Mesenchymal stem cell (in vitro differentiated cells and primary cell): ENCODE measurements around the gene PRADC1.

Experiments used
- DNase-seq: peaks from one replicate; pipeline ENCODE4 v3.0.0-alpha.2; 2013
- H2AFZ ChIP-seq: one replicate; pipeline ENCODE4 v1.6.1; 2013; ENCODE audit warnings: low read depth, mild to moderate bottlenecking, control low read depth, inconsistent platforms, low read length, moderate library complexity
- H2AK5ac ChIP-seq: 2 replicates; pipeline ENCODE4 v1.6.1; 2013; ENCODE audit warnings: low read length, moderate library complexity, mild to moderate bottlenecking, inconsistent platforms; ENCODE audit not compliant: severe bottlenecking
- H2BK120ac ChIP-seq: one replicate; pipeline ENCODE4 v1.6.1; 2013; ENCODE audit warnings: low read depth, mild to moderate bottlenecking, inconsistent platforms, low read length, moderate library complexity
- H2BK12ac ChIP-seq, 2 experiments: one replicate each; pipeline ENCODE4 v1.6.1; 2013; ENCODE audit warnings: inconsistent platforms in 2 of 2, low read length in 2 of 2, mild to moderate bottlenecking in 2 of 2, moderate library complexity in 2 of 2, control low read depth in 1 of 2
- H2BK15ac ChIP-seq: one replicate; pipeline ENCODE4 v1.6.1; 2013; ENCODE audit warnings: mild to moderate bottlenecking, low read depth, inconsistent platforms; ENCODE audit not compliant: poor library complexity, severe bottlenecking
- H2BK5ac ChIP-seq: 2 replicates; pipeline ENCODE4 v1.6.1; 2013; ENCODE audit warnings: low read depth, mild to moderate bottlenecking, low read length, control low read depth, inconsistent platforms; ENCODE audit not compliant: poor library complexity, severe bottlenecking
- H3K14ac ChIP-seq, 2 experiments: one replicate each; pipeline ENCODE4 v1.6.1; 2013; ENCODE audit warnings: inconsistent platforms in 2 of 2, low read length in 2 of 2, control low read depth in 1 of 2, mild to moderate bottlenecking in 1 of 2, moderate library complexity in 1 of 2
- H3K18ac ChIP-seq, 2 experiments: one replicate each; pipeline ENCODE4 v1.6.1; 2013; ENCODE audit warnings: inconsistent platforms in 2 of 2, low read length in 2 of 2, control low read depth in 1 of 2, low read depth in 1 of 2, mild to moderate bottlenecking in 1 of 2
- H3K23ac ChIP-seq, 2 experiments: one replicate each; pipeline ENCODE4 v1.6.1; 2013; ENCODE audit warnings: inconsistent platforms in 2 of 2, low read length in 2 of 2, mild to moderate bottlenecking in 2 of 2, moderate library complexity in 2 of 2, control low read depth in 1 of 2
- H3K27ac ChIP-seq: 2 replicates; pipeline ENCODE4 v1.5.1; 2013; ENCODE audit warnings: mild to moderate bottlenecking, moderate library complexity, low read length, control low read depth, inconsistent platforms; ENCODE audit not compliant: poor library complexity, severe bottlenecking
- H3K27me3 ChIP-seq, 2 experiments: 2 replicates each; pipeline versions ENCODE4 v1.6.1 to v1.7.0; 2013; ENCODE audit warnings: low read length in 2 of 2, mild to moderate bottlenecking in 2 of 2, moderate library complexity in 2 of 2, control low read depth in 1 of 2, inconsistent platforms in 1 of 2; ENCODE audit not compliant: control insufficient read depth in 1 of 2, insufficient read depth in 1 of 2
- H3K36me3 ChIP-seq, 2 experiments: 2 replicates each; pipeline versions ENCODE4 v1.6.1 to v1.7.0; 2013; ENCODE audit warnings: low read length in 2 of 2, control low read depth in 1 of 2, inconsistent platforms in 1 of 2, low read depth in 1 of 2, mild to moderate bottlenecking in 1 of 2; ENCODE audit not compliant: insufficient read depth in 2 of 2, control insufficient read depth in 1 of 2
- H3K4ac ChIP-seq, 2 experiments: one replicate each; pipeline ENCODE4 v1.6.1; 2013; ENCODE audit warnings: inconsistent platforms in 2 of 2, low read length in 2 of 2, mild to moderate bottlenecking in 2 of 2, moderate library complexity in 2 of 2, control low read depth in 1 of 2, low read depth in 1 of 2
- H3K4me1 ChIP-seq: 2 replicates; pipeline ENCODE4 v1.6.1; 2013; ENCODE audit warnings: low read depth, low read length, control low read depth; ENCODE audit not compliant: control insufficient read depth, insufficient read depth
- H3K4me2 ChIP-seq: 2 replicates; pipeline ENCODE4 v1.6.1; 2013; ENCODE audit warnings: low read length, mild to moderate bottlenecking, inconsistent platforms; ENCODE audit not compliant: poor library complexity, severe bottlenecking
- H3K4me3 ChIP-seq, 2 experiments: 2 replicates each; pipeline versions ENCODE4 v1.5.1 to v1.7.0; 2013; ENCODE audit warnings: low read length in 2 of 2, mild to moderate bottlenecking in 2 of 2, control low read depth in 1 of 2, low read depth in 1 of 2; ENCODE audit not compliant: insufficient read depth in 1 of 2
- H3K79me1 ChIP-seq: replicated peaks from 2 replicates; pipeline ENCODE4 v1.6.1; 2013; ENCODE audit warnings: mild to moderate bottlenecking, control low read depth, low read length, inconsistent platforms; ENCODE audit not compliant: poor library complexity, severe bottlenecking
- H3K9ac ChIP-seq: 2 replicates; pipeline ENCODE4 v1.7.0; 2013; ENCODE audit warnings: mild to moderate bottlenecking, low read length, moderate library complexity
- H3K9me3 ChIP-seq: 2 replicates; pipeline ENCODE4 v1.7.0; 2013; ENCODE audit warnings: mild to moderate bottlenecking, low read length; ENCODE audit not compliant: control insufficient read depth
- H4K8ac ChIP-seq: one replicate; pipeline ENCODE4 v1.6.1; 2013; ENCODE audit warnings: inconsistent platforms, mild to moderate bottlenecking, low read length, moderate library complexity
- H4K91ac ChIP-seq: one replicate; pipeline ENCODE4 v1.6.1; 2013; ENCODE audit warnings: mild to moderate bottlenecking, low read length, inconsistent platforms
- WGBS: methylation state at CpG from one replicate; pipeline ENCODE4 v1.1.7; 2013; ENCODE audit warnings: mixed read lengths; 5-methylcytosine and 5-hydroxymethylcytosine counted together

PRADC1 gene

GRCh38 chr2:73253400-73253799 lies 20.4 kb upstream of the PRADC1 start:
- no peak overlapping the region for H2BK5ac ChIP-seq
- peaks cover 18% of the 10 kb centered on the region for H3K79me1 ChIP-seq
- H2BK15ac ChIP-seq: no peak overlapping the region
- no peaks in the 10 kb centered on the region for H3K27me3 ChIP-seq
- no peak overlapping the region for H3K14ac ChIP-seq
- H3K18ac ChIP-seq: no peak overlapping the region
- H4K8ac ChIP-seq: no peak overlapping the region
- no peak overlapping the region for H2AFZ ChIP-seq
- no peak overlapping the region for H3K27ac ChIP-seq
- no peak overlapping the region for H3K4me3 ChIP-seq
- no peak overlapping the region for H3K4ac ChIP-seq
- H3K4me2 ChIP-seq: no peak overlapping the region
- 97% methylated on average over 2 of the region's 2 CpGs for WGBS
- no peak overlapping the region for H3K23ac ChIP-seq
- no peak overlapping the region for H2AK5ac ChIP-seq
- no peak overlapping the region for H4K91ac ChIP-seq
- no peak overlapping the region for H2BK120ac ChIP-seq
- H3K36me3 ChIP-seq: peaks cover 69 to 78% of the 10 kb centered on the region in 2 experiments
- no peak overlapping the region for H2BK12ac ChIP-seq
- no peaks in the 10 kb centered on the region for H3K9me3 ChIP-seq
- DNase-seq: no peak
- H3K9ac ChIP-seq: no peak overlapping the region
- no peaks in the 10 kb centered on the region for H3K4me1 ChIP-seq

GRCh38 chr2:73252238-73253027 lies 19.4 kb upstream of the PRADC1 start:
- Histone ChIP-seq H2BK12ac (no peak overlapping the region), H3K14ac (no peak overlapping the region), H3K9me3 (no peaks in the 10 kb centered on the region), H3K9ac (no peak overlapping the region), H3K4me3 (no peak overlapping the region), H3K18ac (no peak overlapping the region), H4K8ac (no peak overlapping the region), H3K4ac (no peak overlapping the region), H4K91ac (no peak overlapping the region), H2BK5ac (no peak overlapping the region), H3K36me3 (peaks cover 78 to 84% of the 10 kb centered on the region in 2 experiments), H3K79me1 (peaks cover 23% of the 10 kb centered on the region), H3K23ac (no peak overlapping the region), H3K27ac (no peak overlapping the region), H2AK5ac (no peak overlapping the region), H3K4me1 (no peaks in the 10 kb centered on the region), H2BK15ac (no peak overlapping the region), H2BK120ac (no peak overlapping the region), H3K27me3 (no peaks in the 10 kb centered on the region), H2AFZ (no peak overlapping the region), H3K4me2 (no peak overlapping the region)
- 95% methylated on average over 16 of the region's 17 CpGs for WGBS
- DNase-seq: no peak

- no peak overlapping the region for H3K9ac ChIP-seq
- H2BK15ac ChIP-seq: no peak overlapping the region
- DNase-seq: no peak
- no peak overlapping the region for H3K4ac ChIP-seq
- peaks cover 78 to 91% of the 10 kb centered on the region in 2 experiments for H3K36me3 ChIP-seq
- no peaks in the 10 kb centered on the region for H3K4me1 ChIP-seq
- no peak overlapping the region for H2BK120ac ChIP-seq
- no peak overlapping the region for H2AK5ac ChIP-seq
- H3K4me3 ChIP-seq: no peak overlapping the region
- no peak overlapping the region for H4K91ac ChIP-seq
- no peak overlapping the region for H2AFZ ChIP-seq
- H3K79me1 ChIP-seq: peaks cover 33% of the 10 kb centered on the region
- WGBS: 97% methylated on average over 17 of the region's 17 CpGs
- no peak overlapping the region for H2BK5ac ChIP-seq
- no peak overlapping the region for H3K18ac ChIP-seq
- no peak overlapping the region for H3K4me2 ChIP-seq
- H3K14ac ChIP-seq: no peak overlapping the region
- no peak overlapping the region for H3K23ac ChIP-seq
- H3K27ac ChIP-seq: no peak overlapping the region
- H3K27me3 ChIP-seq: no peaks in the 10 kb centered on the region
- no peaks in the 10 kb centered on the region for H3K9me3 ChIP-seq
- no peak overlapping the region for H2BK12ac ChIP-seq
- no peak overlapping the region for H4K8ac ChIP-seq
Measured at GRCh38 chr2:73250872-73251846, 18.1 kb upstream of the PRADC1 start.

GRCh38 chr2:73249636-73250035 lies 16.6 kb upstream of the PRADC1 start:
- no peak overlapping the region for H2BK12ac ChIP-seq
- no peak overlapping the region for H3K27ac ChIP-seq
- H3K23ac ChIP-seq: no peak overlapping the region
- H2BK5ac ChIP-seq: no peak overlapping the region
- H3K4ac ChIP-seq: no peak overlapping the region
- no peak overlapping the region for H3K9ac ChIP-seq
- no peak overlapping the region for H2AK5ac ChIP-seq
- no peak overlapping the region for H3K18ac ChIP-seq
- H4K91ac ChIP-seq: no peak overlapping the region
- no peaks in the 10 kb centered on the region for H3K4me1 ChIP-seq
- no peak overlapping the region for H4K8ac ChIP-seq
- no peak overlapping the region for H2AFZ ChIP-seq
- DNase-seq: no peak
- no peak overlapping the region for H3K14ac ChIP-seq
- H3K27me3 ChIP-seq: no peaks in the 10 kb centered on the region
- peaks cover 41% of the 10 kb centered on the region for H3K79me1 ChIP-seq
- H2BK15ac ChIP-seq: no peak overlapping the region
- WGBS: 94% methylated on average over 9 of the region's 9 CpGs
- H3K4me3 ChIP-seq: no peak overlapping the region
- no peak overlapping the region for H3K4me2 ChIP-seq
- H3K9me3 ChIP-seq: no peaks in the 10 kb centered on the region
- peaks cover 66 to 98% of the 10 kb centered on the region in 2 experiments for H3K36me3 ChIP-seq
- no peak overlapping the region for H2BK120ac ChIP-seq
